K562 (cell line): ENCODE results near the gene ERI2. TPM values are rescaled to one million over a fixed set of nuclear protein-coding genes. Genes with fewer than 3 reads are reported as not detected.

ENCODE experiments used
- ATAC-seq: fragments of 200-7000 bp; cut with Tn5 transposase; 3 replicates; pipeline ENCODE4 v1.9.1; 2020; ENCODE audit warnings: moderate library complexity
- BruUV-seq: library from RNA; stranded (reverse); fragments of 400-500 nt; replicated peaks from 2 replicates; lab custom pipeline; 2021; lab: Mats Ljungman, UMichigan
- CTCF ChIA-PET: fragments of 300-600 bp; formaldehyde crosslinking; extraction: SDS; loops from one replicate; lab custom pipeline; 2021; ENCODE audit warnings: low intra/inter-chr PET ratio; lab: Yijun Ruan, JAX
- POLR2A ChIA-PET: fragments of 300-600, 350-650 bp; sonication (Branson Sonifier 250); formaldehyde crosslinking; extraction: SDS; loops from one replicate; lab custom pipeline; 2021; ENCODE audit warnings: antibody characterized with exemption, inconsistent platforms; lab: Yijun Ruan, JAX
- DNase-seq, 4 experiments: peaks; one replicate each; pipeline versions ENCODE4 v3.0.0 to v3.0.0-alpha.2; 2011 to 2018; ENCODE audit warnings: low spot score in 3 of 4, mixed read lengths in 3 of 4; ENCODE audit errors: extremely low read depth in 1 of 4
- FAIRE-seq: peaks from 2 replicates; lab custom pipeline; 2011; peaks lifted over from hg19 to GRCh38; lab: Jason Lieb, UNC
- H2AFZ ChIP-seq: 2 replicates; pipeline ENCODE4 v1.6.0; 2011; ENCODE audit warnings: low read depth, low read length, control low read depth, inconsistent platforms
- H3K27ac ChIP-seq: fragments of 200-600 bp; 3 replicates; pipeline ENCODE4 v1.8.0; 2011; ENCODE audit warnings: low read depth, mild to moderate bottlenecking, control low read depth, inconsistent platforms, low read length, moderate library complexity, mixed read lengths; ENCODE audit errors: extremely low read depth
- H3K27me3 ChIP-seq, 2 experiments: fragments of 300-600 bp in 1 of 2; 2 replicates in 1 of 2; 3 replicates in 1 of 2; pipeline versions ENCODE4 v1.6.0 to v1.8.0; 2011; ENCODE audit warnings: inconsistent platforms in 2 of 2, low read length in 2 of 2, mild to moderate bottlenecking in 1 of 2, mixed read lengths in 1 of 2, moderate library complexity in 1 of 2; ENCODE audit not compliant: control insufficient read depth in 2 of 2, insufficient read depth in 2 of 2
- H3K36me3 ChIP-seq: fragments of 300-600 bp; 3 replicates; pipeline ENCODE4 v1.8.0; 2011; ENCODE audit warnings: mild to moderate bottlenecking, low read length, inconsistent platforms; ENCODE audit not compliant: control insufficient read depth, insufficient read depth
- H3K4me1 ChIP-seq, 2 experiments: fragments of 200-600 bp in 1 of 2; replicated peaks in 1 of 2; 2 replicates in 1 of 2; 3 replicates in 1 of 2; pipeline versions ENCODE4 v1.5.1 to v1.8.0; 2011; ENCODE audit warnings: inconsistent platforms in 2 of 2, low read length in 2 of 2, mild to moderate bottlenecking in 1 of 2, mixed read lengths in 1 of 2, moderate library complexity in 1 of 2; ENCODE audit not compliant: control insufficient read depth in 2 of 2, insufficient read depth in 2 of 2
- H3K4me2 ChIP-seq: 2 replicates; pipeline ENCODE4 v1.6.1; 2011; ENCODE audit warnings: low read length, control low read depth, inconsistent platforms, mixed read lengths; ENCODE audit not compliant: insufficient read depth
- H3K4me3 ChIP-seq: fragments of 200-600 bp; sonication (generic), shearing (Covaris generic); 2 replicates; pipeline ENCODE4 v1.5.1; 2016; ENCODE audit warnings: control low read depth, inconsistent platforms
- H3K79me2 ChIP-seq: fragments of 200-600 bp; 3 replicates; pipeline ENCODE4 v1.8.0; 2011; ENCODE audit warnings: low read length, inconsistent platforms; ENCODE audit not compliant: control insufficient read depth, insufficient read depth
- H3K9ac ChIP-seq, 2 experiments: 2 replicates each; pipeline versions ENCODE4 v1.6.0 to v1.6.1; 2011; ENCODE audit warnings: low read depth in 2 of 2, low read length in 2 of 2, control low read depth in 1 of 2, inconsistent platforms in 1 of 2, mild to moderate bottlenecking in 1 of 2, mixed read lengths in 1 of 2; ENCODE audit not compliant: insufficient read depth in 1 of 2
- H3K9me1 ChIP-seq: one replicate; pipeline ENCODE4 v1.6.0; 2011; ENCODE audit warnings: inconsistent platforms, mild to moderate bottlenecking, low read length, moderate library complexity; ENCODE audit not compliant: control insufficient read depth, insufficient read depth
- H3K9me3 ChIP-seq: replicated peaks from 2 replicates; pipeline ENCODE4 v1.5.1; 2011; ENCODE audit warnings: low read depth, low read length, inconsistent platforms; ENCODE audit not compliant: control insufficient read depth, insufficient read depth
- H4K20me1 ChIP-seq: replicated peaks from 2 replicates; pipeline ENCODE4 v1.6.1; 2011; ENCODE audit warnings: low read length, inconsistent platforms, mixed read lengths; ENCODE audit not compliant: control insufficient read depth, insufficient read depth
- AFF1 ChIP-seq, 2 experiments: fragments of 450-650 bp; IDR thresholded peaks; 2 replicates each; pipeline ENCODE4 v1.6.1; 2018; ENCODE audit warnings: mild to moderate bottlenecking in 2 of 2, low read depth in 1 of 2; ENCODE audit not compliant: partially characterized antibody in 2 of 2
- CBX1 ChIP-seq: sonication (generic); IDR thresholded peaks from 2 replicates; pipeline ENCODE4 v1.6.1; 2016; ENCODE audit warnings: antibody characterized with exemption, low read depth, mild to moderate bottlenecking
- CGGBP1 ChIP-seq: fragments of 250-450 bp; sonication (Bioruptor Pico); IDR thresholded peaks from 2 replicates; pipeline ENCODE4 v1.9.0; 2021; ENCODE audit warnings: mild to moderate bottlenecking
- HLTF ChIP-seq: fragments of 450-650 bp; IDR thresholded peaks from 2 replicates; pipeline ENCODE4 v1.6.1; 2016
- HNRNPUL1 ChIP-seq: fragments of 200-400 bp; formaldehyde crosslinking; IDR thresholded peaks from 2 replicates; pipeline ENCODE4 v1.6.1; 2017; ENCODE audit warnings: low read length
- MTA3 ChIP-seq: fragments of 450-650 bp; formaldehyde crosslinking; IDR thresholded peaks from 2 replicates; pipeline ENCODE4 v1.6.1; 2017; ENCODE audit warnings: mild to moderate bottlenecking, borderline replicate concordance
- NR2F6 ChIP-seq: fragments of 450-650 bp; formaldehyde crosslinking; IDR thresholded peaks from 2 replicates; pipeline ENCODE4 v1.4.0; 2020; ENCODE audit warnings: mild to moderate bottlenecking
- PPARD ChIP-seq: fragments of 250-450 bp; sonication (Bioruptor Pico); IDR thresholded peaks from 2 replicates; pipeline ENCODE4 v1.8.0; 2022; ENCODE audit warnings: inconsistent platforms, mild to moderate bottlenecking, moderate library complexity
- SRSF9 ChIP-seq: fragments of 200-400 bp; formaldehyde crosslinking; IDR thresholded peaks from 2 replicates; pipeline ENCODE4 v1.6.1; 2017; ENCODE audit warnings: low read depth, low read length, borderline replicate concordance
- STAT5B ChIP-seq: fragments of 250-450 bp; sonication (Bioruptor Pico); IDR thresholded peaks from 2 replicates; pipeline ENCODE4 v1.8.0; 2021; ENCODE audit warnings: mild to moderate bottlenecking, inconsistent platforms
- TARDBP ChIP-seq: fragments of 450-650 bp; IDR thresholded peaks from 2 replicates; pipeline ENCODE4 v1.6.1; 2016
- THRAP3 ChIP-seq: fragments of 450-650 bp; IDR thresholded peaks from 2 replicates; pipeline ENCODE4 v1.6.1; 2016; ENCODE audit warnings: mild to moderate bottlenecking, inconsistent platforms, borderline replicate concordance
- TOE1 ChIP-seq, 2 experiments: fragments of 450-650 bp in 1 of 2; sonication (generic) in 1 of 2; formaldehyde crosslinking in 1 of 2; IDR thresholded peaks; 2 replicates each; pipeline versions ENCODE4 v1.7.1 to v1.8.0; 2016 to 2022; ENCODE audit warnings: borderline replicate concordance in 2 of 2, mild to moderate bottlenecking in 2 of 2, antibody characterized with exemption in 1 of 2, inconsistent platforms in 1 of 2, low read depth in 1 of 2, missing genetic modification reagents in 1 of 2, moderate library complexity in 1 of 2
- ZNF324 ChIP-seq: fragments of 250-450 bp; sonication (Bioruptor Pico); IDR thresholded peaks from 2 replicates; pipeline ENCODE4 v1.4.0; 2020; ENCODE audit warnings: mild to moderate bottlenecking
- WGBS: fragments of 100-300 bp; shearing (Covaris generic); methylation state at CpG from one replicate; pipeline ENCODE4 v1.1.6; 2016; ENCODE audit warnings: low coverage, mixed read lengths; ENCODE audit not compliant: insufficient coverage; ENCODE audit errors: missing lambda C conversion rate; 5-methylcytosine and 5-hydroxymethylcytosine counted together
- in situ Hi-C: fragments of 300-500 bp; cut with MboI; formaldehyde crosslinking; loops from 4 replicates; pipeline ENCODE4 v1.15.0; 2018; ENCODE audit warnings: inconsistent platforms, mixed read lengths
- intact Hi-C: fragments of 100-400 bp; cut with micrococcal nuclease; formaldehyde crosslinking; loops from 2 replicates; pipeline ENCODE4 v1.14.2; 2022
- polyA plus RNA-seq, 8 experiments: library from polyadenylated mRNA; depleted of rRNA in 4 of 8; stranded (reverse) in 5 of 8; unstranded in 3 of 8; fragments of >200 nt; fragmentation: Nextera tagmentation in 2 of 8; fragmentation: Illumina TruSeq in 1 of 8; extraction: Ambion mirVana in 2 of 8; extraction: Trizol in 1 of 8; gene quantifications; 2 replicates each; pipeline versions ENCODE4 v1.2.1 to v1.2.3, GENCODE V29; 2011 to 2014; ENCODE audit warnings: inconsistent platforms in 1 of 8, missing spikeins in 1 of 8
- total RNA-seq, 7 experiments: library from RNA; depleted of rRNA in 6 of 7; stranded (reverse); fragments of >200 nt in 6 of 7; fragmentation: Illumina TruSeq in 2 of 7; extraction: Trizol in 2 of 7; gene quantifications; 2 replicates each; pipeline versions ENCODE4 v1.2.1 to v1.2.3, GENCODE V29; 2011 to 2021; ENCODE audit warnings: low replicate concordance in 1 of 7
- TF ChIP-seq, protein P1 (sequence below): sonication (generic); formaldehyde crosslinking; IDR thresholded peaks from 2 replicates; pipeline ENCODE4 v1.9.0; 2022; ENCODE audit warnings: mild to moderate bottlenecking, missing genetic modification reagents

The ERI2 gene
- total and polyA plus RNA-seq, 9 of the 15 experiments (the other 6 are each of a cell fraction or from before 2014, with no cell fraction given): 23.3 to 57.0 (median 48.1) TPM

DNA sequence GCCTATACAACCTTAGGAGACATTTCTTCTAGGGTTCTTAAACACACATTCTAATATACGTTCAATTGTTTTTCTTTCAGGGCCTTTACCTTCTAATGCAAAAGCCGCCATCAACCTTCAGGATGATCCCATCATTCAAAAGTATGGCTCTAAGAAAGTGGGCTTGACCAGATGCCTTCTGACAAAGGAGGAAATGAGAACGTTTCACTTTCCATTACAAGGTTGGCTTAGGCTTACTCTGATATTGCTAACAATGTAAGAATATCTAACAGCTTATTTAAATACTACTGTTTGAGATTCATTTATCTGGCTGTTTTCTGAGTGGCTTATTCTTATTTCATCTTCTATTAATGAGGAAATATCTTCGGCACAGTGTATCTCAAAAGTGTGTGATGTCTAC is 15.4 kb upstream of the ERI2 start:
- ATAC-seq (no peak), FAIRE-seq (no peak), DNase-seq (no peak)
- Histone ChIP-seq H2AFZ (no peak overlapping the region), H3K4me2 (no peak overlapping the region), H3K4me1 (peaks cover 0 to 12% of the 10 kb centered on the region in 2 experiments; a peak in 3 of 5 replicates), H3K9me3 (no peaks in the 10 kb centered on the region), H3K36me3 (peaks cover 77% of the 10 kb centered on the region), H3K4me3 (no peak overlapping the region), H4K20me1 (no peaks in the 10 kb centered on the region), H3K9ac (no peak overlapping the region), H3K9me1 (no peaks in the 10 kb centered on the region), H3K27me3 (no peaks in the 10 kb centered on the region), H3K79me2 (no peaks in the 10 kb centered on the region), H3K27ac (no peak overlapping the region)
- TF ChIP-seq THRAP3 (no peak), NR2F6 (CRISPR knock-in tag) (no peak), SRSF9 (no peak), ZNF324 (CRISPR knock-in tag) (no peak), HLTF (no peak), TOE1 (IDR thresholded peaks at IDR 0.05; ENCODE audit: borderline replicate concordance) (no peak), TOE1 (CRISPR knock-in tag; IDR thresholded peaks at IDR 0.05; ENCODE audit: borderline replicate concordance, low read depth) (no peak), STAT5B (no peak), CGGBP1 (CRISPR knock-in tag) (no peak), HNRNPUL1 (no peak), AFF1 (IDR thresholded peaks at IDR 0.05; ENCODE audit: low read depth in 1 of 2, partially characterized antibody in 2 of 2) (no peak), PPARD (CRISPR knock-in tag) (no peak), CBX1 (no peak), TARDBP (no peak), MTA3 (no peak)
- TF ChIP-seq, protein P1, sequence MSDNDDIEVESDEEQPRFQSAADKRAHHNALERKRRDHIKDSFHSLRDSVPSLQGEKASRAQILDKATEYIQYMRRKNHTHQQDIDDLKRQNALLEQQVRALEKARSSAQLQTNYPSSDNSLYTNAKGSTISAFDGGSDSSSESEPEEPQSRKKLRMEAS (CRISPR knock-in tag): no peak
- no TSS peak for BruUV-seq
- 77% methylated on average over 4 of the region's 4 CpGs for WGBS
- in situ Hi-C loops: no loop called here
- ChIA-PET CTCF (no interaction called here), POLR2A (no interaction called here)
- intact Hi-C loops: no loop called here
